ENCODE measurements around the gene MDM1.

DNA sequence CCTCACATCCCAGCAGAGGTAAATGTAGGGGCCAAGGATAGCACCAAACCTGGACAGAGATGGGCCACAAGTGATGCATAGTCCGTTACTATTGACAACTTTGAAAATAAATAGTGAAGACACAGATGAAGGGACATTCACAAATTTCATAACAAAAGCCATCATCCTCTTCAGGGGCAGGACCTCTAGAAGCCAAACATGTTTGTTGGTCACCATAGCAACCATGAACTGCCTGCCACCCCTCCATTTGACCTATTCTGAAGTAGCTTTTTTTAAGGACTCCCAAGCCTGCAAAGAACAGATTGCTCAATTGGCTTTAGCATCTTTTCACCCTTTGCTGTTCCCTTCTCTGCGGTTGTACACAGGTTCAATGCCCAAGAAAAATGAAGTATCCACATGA, 35.7 kb upstream of the MDM1 start:
- TF ChIP-seq POLR2AphosphoS5 (IDR thresholded peaks at IDR 0.05; ENCODE audit: low read depth, low read length) (no peak), POLR2A (IDR thresholded peaks at IDR 0.05; ENCODE audit: low read depth, low read length) (no peak), PAX5 (IDR thresholded peaks at IDR 0.05; ENCODE audit: insufficient read depth, low read length, severe bottlenecking) (no peak), TAF1 (IDR thresholded peaks at IDR 0.05; ENCODE audit: low read depth, low read length) (no peak)

Measured in GM12891 (cell line).